M059J (cell line): ENCODE results near the gene PTTG1. TPM values are rescaled to one million over a fixed set of nuclear protein-coding genes. Genes with fewer than 3 reads are reported as not detected.

Experiments used
- DNase-seq: peaks from one replicate; pipeline ENCODE4 v3.0.0-alpha.2; 2012; ENCODE audit warnings: low read depth
- total RNA-seq: library from RNA; depleted of rRNA; stranded (reverse); fragments of >200 nt; shearing (Covaris generic); gene quantifications from 2 replicates; pipeline ENCODE4 v1.2.3, GENCODE V29; 2014; rRNA removed

PTTG1 gene
- total RNA-seq, 1 experiment from 2014 or later: 1,224 TPM

GRCh38 chr5:160471761-160472160, 50.1 kb downstream of the PTTG1 start:
- no peak for DNase-seq

GRCh38 chr5:160472482-160472881, 50.8 kb downstream of the PTTG1 start:
- no peak for DNase-seq

- DNase-seq: no peak
These were observed 52.0 kb downstream of the PTTG1 start for GRCh38 chr5:160473681-160474080.

GRCh38 chr5:160474084-160474483, 52.4 kb downstream of the PTTG1 start:
- DNase-seq: no peak

GRCh38 chr5:160475864-160476438, 54.3 kb downstream of the PTTG1 start:
- DNase-seq: no peak

GRCh38 chr5:160477266-160477970, 55.8 kb downstream of the PTTG1 start:
- DNase-seq: no peak

GRCh38 chr5:160478163-160478562, 56.5 kb downstream of the PTTG1 start:
- DNase-seq: no peak

Other genes starting within 250 kb of the PTTG1 start
- 1.0 and 3.0 TPM in 2 replicates for gene FABP6, start 192.3 kb upstream of the PTTG1 start, total RNA-seq
- 7.3 and 10.9 TPM in 2 replicates for gene CCNJL, start 109.3 kb upstream of the PTTG1 start, total RNA-seq
- 2.5 and 3.3 TPM in 2 replicates for gene C1QTNF2, start 51.2 kb upstream of the PTTG1 start, total RNA-seq
- gene FAM200C, start 21.8 kb upstream of the PTTG1 start, total RNA-seq: 9.7 and 11.3 TPM in 2 replicates
- 31.8 and 64.1 TPM in 2 replicates for gene SLU7, start 2.8 kb upstream of the PTTG1 start, total RNA-seq